Stomach (tissue), 9 donors: ENCODE results near the gene GRK1. TPM values are rescaled to one million over a fixed set of nuclear protein-coding genes. Genes with fewer than 3 reads are reported as not detected.

Source experiments
- DNase-seq, 2 donors: peaks; one replicate each; pipeline versions ENCODE4 v3.0.0 to v3.0.0-alpha.2; 2013 to 2019
- H3K27ac ChIP-seq, 5 donors: fragments of 200-600 bp in 4 of 5; sonication (generic) in 4 of 5; one replicate each; pipeline ENCODE4 v1.5.1; 2013 to 2019; ENCODE audit warnings: mild to moderate bottlenecking in 1 of 5, moderate library complexity in 1 of 5
- H3K27me3 ChIP-seq, 3 donors: fragments of 200-600 bp; sonication (generic); one replicate each; pipeline ENCODE4 v1.5.1; 2017 to 2019; ENCODE audit warnings: mixed run types in 1 of 3
- H3K36me3 ChIP-seq, 4 donors: fragments of 200-600 bp; sonication (generic); 1 replicate in 3 of 4; 2 replicates in 1 of 4; pipeline ENCODE4 v1.5.1; 2016 to 2019
- H3K4me1 ChIP-seq, 4 donors: fragments of 200-600 bp; sonication (generic); one replicate each; pipeline ENCODE4 v1.5.1; 2016 to 2019
- H3K4me3 ChIP-seq, 4 donors: fragments of 200-600 bp; sonication (generic) in 3 of 4; one replicate each; pipeline ENCODE4 v1.5.1; 2016 to 2019; ENCODE audit warnings: mild to moderate bottlenecking in 1 of 4
- H3K9me3 ChIP-seq, 4 donors: fragments of 200-600 bp; sonication (generic); one replicate each; pipeline ENCODE4 v1.5.1; 2016 to 2019
- EP300 ChIP-seq: sonication (generic); formaldehyde crosslinking; IDR thresholded peaks from one replicate; pipeline ENCODE4 v1.6.1; 2017; ENCODE audit warnings: antibody characterized with exemption
- POLR2A ChIP-seq, 4 donors: fragments of 450-650 bp; IDR thresholded peaks; one replicate each; pipeline ENCODE4 v1.6.1; 2016; ENCODE audit warnings: antibody characterized with exemption in 4 of 4, control low read depth in 2 of 4, mild to moderate bottlenecking in 1 of 4, moderate library complexity in 1 of 4
- POLR2AphosphoS5 ChIP-seq, 3 donors: sonication (generic); formaldehyde crosslinking; IDR thresholded peaks; one replicate each; pipeline ENCODE4 v1.6.1; 2016; ENCODE audit warnings: antibody characterized with exemption in 3 of 3
- WGBS, 5 donors: extraction: QIAGEN DNeasy Blood & Tissue Kit in 3 of 5; methylation state at CpG; one replicate each; pipeline versions ENCODE4 v1.1.5 to v1.1.7; 2013 to 2018; 5-methylcytosine and 5-hydroxymethylcytosine counted together
- intact Hi-C: fragments of 100-400 bp; cut with DNase I; formaldehyde crosslinking; loops from one replicate; pipeline ENCODE4 v1.15.1; 2023; ENCODE audit warnings: low total_unique reads
- polyA plus RNA-seq, 3 donors: library from polyadenylated mRNA; stranded (reverse); fragments of 200-250 nt; gene quantifications; one replicate each; pipeline ENCODE4 v1.2.3, GENCODE V29; 2013
- total RNA-seq, 5 donors: library from RNA; depleted of rRNA; stranded (reverse); fragments of >200 nt; gene quantifications; one replicate each; pipeline versions ENCODE4 v1.1.0 to v1.2.3, GENCODE V29; 2014 to 2016
- TF ChIP-seq, protein P1 (sequence below), 7 experiments: fragments of 450-650 bp in 4 of 7; fragments of 200-600 bp in 3 of 7; sonication (generic) in 3 of 7; IDR thresholded peaks; one replicate each; pipeline ENCODE4 v1.5.1; 2016 to 2019; ENCODE audit warnings: antibody characterized with exemption in 7 of 7, control low read depth in 2 of 7, mild to moderate bottlenecking in 1 of 7
- donor health status: healthy with polysubstance abuse.
- donor health status: Bipolar disorder and iron deficiency.
- donor health status: healthy.

GRK1 gene
- total and polyA plus RNA-seq, 8 donors = not detected

DNA sequence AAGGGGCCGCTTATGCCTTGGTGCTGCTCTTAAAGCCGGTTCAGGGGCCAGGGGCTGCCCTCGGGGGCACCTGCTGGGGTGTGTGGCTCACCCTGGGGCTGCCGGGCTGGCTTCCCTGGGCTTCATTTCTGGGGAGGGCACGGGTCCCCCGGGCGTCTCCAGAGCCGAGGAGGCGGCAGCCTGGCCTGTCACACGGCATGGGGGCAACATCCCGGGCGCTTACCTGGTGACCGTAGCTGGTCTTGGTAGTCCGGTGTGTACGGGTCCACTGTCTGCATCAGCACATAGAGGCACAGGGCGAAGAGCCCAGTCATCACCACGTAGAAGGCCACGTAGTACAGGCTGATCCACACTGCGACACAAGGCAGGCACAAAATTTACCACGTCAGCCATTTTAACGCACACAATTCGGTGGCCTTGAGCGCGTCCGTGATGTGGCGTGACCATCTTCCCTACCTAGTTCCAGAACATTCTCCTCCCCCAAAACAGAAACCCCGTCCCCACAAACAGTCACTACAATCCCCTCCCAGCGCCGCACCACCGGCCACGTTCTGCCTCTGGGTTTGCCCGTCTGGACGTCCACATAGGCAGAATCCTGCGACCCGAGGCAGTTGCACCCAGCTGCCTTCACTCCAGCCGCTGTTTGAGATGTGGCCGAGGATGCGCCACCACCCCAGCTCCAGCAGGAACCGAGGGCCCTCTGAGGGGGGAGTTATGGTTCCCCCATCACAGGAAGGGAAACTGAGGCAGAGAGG, 12.3 kb upstream of the GRK1 start:
- Histone ChIP-seq H3K36me3 (no peaks in the 10 kb centered on the region), H3K4me3 (peak overlapping the region in 3 of 4 donors; percentile 2 to 30 (median 12)), H3K27ac (peak overlapping the region in 2 of 5 donors; percentile 11 to 29), H3K4me1 (peaks cover 13 to 25% (median 13%) of the 10 kb centered on the region in 4 donors), H3K27me3 (peaks cover 0 to 5% (median 0%) of the 10 kb centered on the region in 3 donors), H3K9me3 (no peaks in the 10 kb centered on the region)
- intact Hi-C loops = no loop called here
- TF ChIP-seq EP300 = no peak
- TF ChIP-seq POLR2AphosphoS5 (IDR thresholded peaks at IDR 0.05) = no peak
- no peak for TF ChIP-seq POLR2A (IDR thresholded peaks at IDR 0.05)
- TF ChIP-seq, protein P1, sequence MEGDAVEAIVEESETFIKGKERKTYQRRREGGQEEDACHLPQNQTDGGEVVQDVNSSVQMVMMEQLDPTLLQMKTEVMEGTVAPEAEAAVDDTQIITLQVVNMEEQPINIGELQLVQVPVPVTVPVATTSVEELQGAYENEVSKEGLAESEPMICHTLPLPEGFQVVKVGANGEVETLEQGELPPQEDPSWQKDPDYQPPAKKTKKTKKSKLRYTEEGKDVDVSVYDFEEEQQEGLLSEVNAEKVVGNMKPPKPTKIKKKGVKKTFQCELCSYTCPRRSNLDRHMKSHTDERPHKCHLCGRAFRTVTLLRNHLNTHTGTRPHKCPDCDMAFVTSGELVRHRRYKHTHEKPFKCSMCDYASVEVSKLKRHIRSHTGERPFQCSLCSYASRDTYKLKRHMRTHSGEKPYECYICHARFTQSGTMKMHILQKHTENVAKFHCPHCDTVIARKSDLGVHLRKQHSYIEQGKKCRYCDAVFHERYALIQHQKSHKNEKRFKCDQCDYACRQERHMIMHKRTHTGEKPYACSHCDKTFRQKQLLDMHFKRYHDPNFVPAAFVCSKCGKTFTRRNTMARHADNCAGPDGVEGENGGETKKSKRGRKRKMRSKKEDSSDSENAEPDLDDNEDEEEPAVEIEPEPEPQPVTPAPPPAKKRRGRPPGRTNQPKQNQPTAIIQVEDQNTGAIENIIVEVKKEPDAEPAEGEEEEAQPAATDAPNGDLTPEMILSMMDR (IDR thresholded peaks at IDR 0.05) = no peak
- WGBS, 5 donors = 83 to 90% (median 88%) methylated on average over 33 to 39 of the region's 39 CpGs
- peak in 1 of 2 donors; percentile 22 for DNase-seq

DNA sequence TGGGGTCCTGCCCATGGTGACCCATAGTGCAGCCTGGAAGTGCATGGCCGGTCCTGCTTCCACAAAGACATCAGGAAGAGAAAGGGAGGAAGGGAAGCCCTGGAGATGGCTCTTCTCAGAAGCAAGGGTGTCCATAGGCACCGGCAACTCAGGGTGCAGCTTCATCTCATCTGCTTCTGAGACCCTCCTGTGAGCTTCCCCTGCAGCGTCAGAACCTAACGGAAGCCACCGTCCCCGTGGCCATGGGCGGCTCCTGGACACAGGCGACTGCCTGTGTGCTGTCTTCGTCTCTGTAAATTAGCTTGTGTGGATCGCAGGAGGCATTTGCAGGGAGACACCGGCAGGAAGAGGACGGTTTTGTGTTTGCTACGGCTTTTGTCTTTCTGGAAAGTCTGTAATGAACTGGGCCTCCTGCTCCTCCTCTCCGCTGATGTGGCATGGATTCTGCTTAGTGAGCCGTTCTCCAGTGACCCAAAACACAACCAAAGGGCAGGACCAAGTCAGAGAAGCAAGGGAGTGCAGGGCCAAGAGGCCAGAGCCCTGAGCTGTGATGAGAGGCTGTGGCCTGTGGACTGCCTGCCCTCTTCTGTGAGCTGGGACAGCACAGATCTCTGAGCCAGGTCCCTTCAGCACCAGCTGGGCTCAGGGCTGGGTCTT, 11.5 kb upstream of the GRK1 start:
- peak in 1 of 2 donors; percentile 10 for DNase-seq
- no peaks in the 10 kb centered on the region for H3K36me3 ChIP-seq
- H3K4me1 ChIP-seq = peaks cover 13 to 25% (median 13%) of the 10 kb centered on the region in 4 donors
- peaks cover 0 to 5% (median 0%) of the 10 kb centered on the region in 3 donors for H3K27me3 ChIP-seq
- 81 to 89% (median 84%) methylated on average over 15 of the region's 15 CpGs for WGBS, 5 donors
- intact Hi-C loops = no loop called here
- no peak for TF ChIP-seq EP300
- peak overlapping the region in 3 of 5 donors; percentile 11 to 54 (median 29) for H3K27ac ChIP-seq
- H3K4me3 ChIP-seq = peak overlapping the region in 3 of 4 donors; percentile 2 to 30 (median 12)
- no peaks in the 10 kb centered on the region for H3K9me3 ChIP-seq

DNA sequence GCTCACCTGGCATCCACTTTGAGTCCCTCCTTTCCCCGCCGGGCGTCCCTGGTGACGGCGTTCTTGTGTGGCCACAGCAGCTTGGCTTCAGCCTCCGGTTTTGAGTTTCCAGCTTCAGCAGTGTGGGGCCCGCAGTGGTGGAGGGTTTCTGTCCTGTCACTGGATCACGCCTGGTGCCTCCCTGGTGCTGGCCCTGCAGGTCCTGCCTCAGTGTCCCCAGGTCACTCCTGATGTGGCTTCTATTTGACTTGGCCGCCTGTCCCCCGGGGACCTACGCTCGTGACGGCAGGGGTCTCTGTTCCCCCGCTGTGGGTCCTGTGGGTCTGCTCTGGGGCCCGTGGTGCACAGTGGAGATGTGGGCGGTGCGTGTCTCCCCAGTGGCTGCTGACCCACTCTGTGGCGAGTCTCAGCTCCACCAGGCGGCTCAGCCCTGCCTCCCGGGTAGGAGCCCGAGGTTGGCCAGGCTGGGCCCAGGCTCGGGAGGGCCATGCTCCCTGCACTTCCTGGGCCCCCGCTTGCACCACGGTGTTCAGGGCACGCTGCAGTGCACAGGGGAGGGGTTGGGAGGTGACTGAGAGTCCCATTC, 10.9 kb upstream of the GRK1 start:
- Histone ChIP-seq H3K4me3 (peak overlapping the region in 3 of 4 donors; percentile 2 to 30 (median 12)), H3K27ac (peak overlapping the region in 3 of 5 donors; percentile 54 to 62 (median 55)), H3K9me3 (peaks cover 0 to 6% (median 0%) of the 10 kb centered on the region in 4 donors), H3K36me3 (no peaks in the 10 kb centered on the region), H3K27me3 (peaks cover 0 to 5% (median 0%) of the 10 kb centered on the region in 3 donors), H3K4me1 (peaks cover 13 to 25% (median 13%) of the 10 kb centered on the region in 4 donors)
- intact Hi-C loops = no loop called here
- DNase-seq = peak in 1 of 2 donors; percentile 26
- 87 to 94% (median 89%) methylated on average over 13 to 25 of the region's 25 CpGs for WGBS, 5 donors
- TF ChIP-seq EP300 (no peak), POLR2AphosphoS5 (IDR thresholded peaks at IDR 0.05) (no peak), POLR2A (IDR thresholded peaks at IDR 0.05) (no peak)

DNA sequence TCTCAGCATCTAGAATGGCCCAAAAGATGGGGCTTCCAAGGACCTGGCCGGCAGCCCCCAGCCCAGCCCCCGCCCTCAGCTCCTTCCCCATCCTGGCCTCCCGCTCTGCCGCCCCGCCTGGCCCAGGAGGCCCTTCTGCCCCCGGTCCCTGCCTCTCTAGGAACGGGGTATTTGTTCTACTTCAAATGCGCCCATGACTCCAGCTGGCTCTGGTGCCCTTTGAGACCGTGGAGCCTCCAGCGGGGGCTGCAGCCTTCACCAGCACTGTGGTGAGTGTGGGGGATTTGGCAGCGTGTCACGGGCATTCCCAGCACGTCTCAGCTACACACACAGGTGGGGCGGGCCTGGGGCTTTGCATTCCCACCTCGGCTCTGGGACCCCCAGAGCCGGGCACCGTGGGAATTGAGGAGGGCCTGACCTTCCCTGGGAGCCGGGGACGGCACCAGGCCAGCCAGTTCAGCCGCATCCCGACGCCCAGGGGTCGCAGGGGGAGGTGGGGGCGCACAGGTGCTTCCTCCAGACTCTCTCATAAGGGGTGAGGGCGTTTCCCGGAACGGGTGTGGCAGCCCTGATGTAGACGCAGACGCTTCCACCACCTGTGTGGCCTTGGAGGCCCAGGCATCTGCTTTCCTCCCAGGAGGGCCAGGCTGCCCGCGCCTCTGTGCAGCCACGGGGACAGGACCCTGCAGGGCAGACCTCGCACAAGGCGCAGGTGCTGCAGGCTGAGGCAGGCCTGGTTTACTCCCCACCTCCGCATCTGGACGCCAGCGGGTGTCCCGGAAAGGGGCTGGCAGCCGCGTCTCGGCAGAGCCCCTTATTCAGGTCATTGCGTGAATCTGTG, 10.0 kb upstream of the GRK1 start:
- peak in 1 of 2 donors; percentile 25 for DNase-seq

More for the DNA sequence above, 10.0 kb upstream of the GRK1 start:
- H3K36me3 ChIP-seq = no peaks in the 10 kb centered on the region
- peak overlapping the region in 4 of 5 donors; percentile 54 to 64 (median 58) for H3K27ac ChIP-seq
- H3K4me3 ChIP-seq = peak overlapping the region in 3 of 4 donors; percentile 5 to 30 (median 20)
- peaks cover 0 to 5% (median 0%) of the 10 kb centered on the region in 3 donors for H3K27me3 ChIP-seq
- peaks cover 0 to 14% (median 2%) of the 10 kb centered on the region in 4 donors for H3K9me3 ChIP-seq
- WGBS, 5 donors = 68 to 89% (median 74%) methylated on average over 22 to 42 of the region's 42 CpGs
- intact Hi-C loops = no loop called here
- H3K4me1 ChIP-seq = peaks cover 13 to 25% (median 13%) of the 10 kb centered on the region in 4 donors
- TF ChIP-seq, protein P1 (IDR thresholded peaks at IDR 0.05) = no peak
- TF ChIP-seq POLR2AphosphoS5 (IDR thresholded peaks at IDR 0.05) = no peak
- no peak for TF ChIP-seq POLR2A (IDR thresholded peaks at IDR 0.05)
- no peak for TF ChIP-seq EP300
